Activated naive CD4-positive, alpha-beta T cell treated with anti-CD3 and anti-CD28 coated beads, Interleukin-2, amount 50 U/mL, for 16 hours (primary cell): ENCODE results near the gene TIMM50.
"Not testable (repeated sequence)": the region's sequence is repeated elsewhere in the genome, so short reads cannot be mapped to it uniquely, and the experiment has no call there.

Experiments used
- DNase-seq: peaks from one replicate; pipeline ENCODE4 v3.0.0-alpha.2; 2020

Gene TIMM50

GRCh38 chr19:39480337-39481228 is at the start of gene TIMM50:
TIMM50 (plus strand) TSS chr19:39480838; CDS start chr19:39480854, 16 bp downstream.
- peak; percentile 99 for DNase-seq

- DNase-seq = no peak
Measured at GRCh38 chr19:39432677-39433025, 48.0 kb upstream of the TIMM50 start.

GRCh38 chr19:39433480-39434079 is 47.1 kb upstream of the TIMM50 start:
- DNase-seq = no peak

DNA sequence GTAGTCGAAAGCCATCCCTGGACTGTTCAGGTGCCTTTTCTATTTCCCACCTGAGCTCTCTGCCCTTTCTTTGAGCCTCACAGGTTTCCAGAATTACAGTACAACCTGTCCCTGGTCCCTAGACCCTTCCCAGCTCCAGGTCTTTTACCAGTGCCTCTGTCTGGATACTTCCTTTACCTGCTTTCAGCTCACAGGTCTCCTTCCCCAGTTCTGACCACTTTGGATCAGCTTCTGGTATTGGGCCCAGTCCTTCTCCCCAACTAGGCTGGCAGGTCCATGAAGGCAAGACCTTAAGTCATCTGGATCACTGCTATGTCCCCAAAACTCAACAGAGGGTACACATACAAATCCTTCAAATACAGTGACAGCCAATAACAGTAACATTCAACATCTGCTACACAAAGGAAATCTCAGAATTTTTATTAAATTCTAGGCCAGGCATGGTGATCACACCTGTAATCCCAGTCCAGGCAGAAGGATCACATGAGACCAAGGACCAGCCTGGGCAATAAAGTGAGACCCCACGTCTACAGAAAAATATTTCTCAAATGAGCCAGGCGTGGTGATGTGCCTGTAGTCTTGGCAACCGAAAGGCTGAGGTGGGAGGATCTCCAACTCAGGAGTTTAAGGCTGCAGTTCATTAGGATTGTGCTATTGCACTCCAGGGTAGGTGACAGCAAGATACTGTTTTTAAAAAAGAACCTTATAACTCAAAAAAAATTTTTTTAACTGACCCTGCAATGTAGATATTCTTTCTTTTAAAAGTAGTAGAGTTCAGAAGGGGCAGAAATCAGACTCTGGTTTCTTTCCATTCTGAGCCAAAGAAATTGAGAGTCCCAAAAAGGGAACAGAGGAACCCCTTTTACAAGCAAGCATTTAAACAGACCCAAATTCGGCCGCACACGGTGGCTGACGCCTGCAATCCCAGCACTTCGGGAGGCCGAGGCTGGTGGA is 46.2 kb upstream of the TIMM50 start:
- DNase-seq = no peak

DNA sequence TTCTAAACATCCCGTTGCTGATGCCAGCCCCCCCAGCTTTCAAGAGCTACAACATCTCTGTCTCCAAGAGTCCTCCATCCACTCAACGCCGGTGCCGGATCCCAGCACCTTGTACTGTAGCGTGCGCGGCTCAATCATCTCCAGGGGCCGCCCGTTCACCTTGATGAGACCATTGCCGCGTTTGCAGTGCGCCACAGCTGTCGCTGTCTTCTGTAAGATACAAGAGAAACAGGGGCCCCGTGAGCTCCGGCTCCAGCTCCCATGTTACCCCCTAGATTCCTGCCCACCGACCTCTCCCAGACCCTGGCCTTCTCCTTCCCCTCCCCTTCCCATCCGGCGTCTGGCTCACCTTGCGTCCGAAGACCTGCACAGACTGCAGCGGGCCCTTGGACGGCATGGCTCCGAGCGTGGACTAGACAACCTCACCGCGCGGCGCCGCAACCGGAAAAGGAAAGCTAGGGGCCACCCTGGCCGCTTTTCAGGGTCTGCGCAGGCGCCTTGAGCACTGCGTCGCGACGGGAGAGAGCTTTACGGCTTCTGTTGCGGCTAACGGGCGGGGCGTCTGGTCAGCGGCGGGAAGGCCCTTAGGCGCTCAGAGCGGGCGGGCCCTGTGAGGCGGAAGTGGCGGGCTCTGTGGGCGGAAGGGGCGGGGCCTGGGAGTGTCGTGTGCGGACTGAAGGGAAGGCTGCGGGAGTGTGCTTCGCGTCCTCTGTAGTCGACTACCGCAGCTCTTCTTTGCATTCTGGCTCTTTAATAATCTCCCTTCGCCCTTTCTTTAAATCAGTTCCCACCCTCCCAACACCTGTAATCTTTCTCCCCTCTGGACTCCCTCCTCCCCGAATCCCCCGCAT is 44.9 kb upstream of the TIMM50 start, which contains the start of gene RPS16:
Gene RPS16 (minus strand): TSS at position 451 of the 851 bp plus-strand sequence. CDS start 54 bp downstream, at position 397.
- peak; percentile 100 for DNase-seq

DNA sequence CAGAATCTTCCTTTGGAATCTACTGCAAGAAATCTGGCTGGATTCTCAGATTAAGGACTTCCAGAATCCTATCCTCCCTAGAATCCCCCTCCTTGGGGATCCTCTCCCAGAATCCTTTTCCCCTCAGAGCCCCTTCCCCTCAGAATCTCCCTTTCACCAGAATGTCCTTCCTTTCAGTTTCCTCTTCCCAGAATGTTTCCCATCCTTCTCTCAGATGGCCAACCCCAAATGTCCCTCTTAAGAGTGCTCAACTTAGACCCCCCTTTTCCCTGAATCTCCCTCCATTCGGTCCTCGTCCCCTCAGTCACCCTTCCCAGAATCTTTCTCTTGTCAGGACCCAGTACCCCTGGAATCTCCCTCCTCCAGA is 44.3 kb upstream of the TIMM50 start:
- DNase-seq = no peak

DNA sequence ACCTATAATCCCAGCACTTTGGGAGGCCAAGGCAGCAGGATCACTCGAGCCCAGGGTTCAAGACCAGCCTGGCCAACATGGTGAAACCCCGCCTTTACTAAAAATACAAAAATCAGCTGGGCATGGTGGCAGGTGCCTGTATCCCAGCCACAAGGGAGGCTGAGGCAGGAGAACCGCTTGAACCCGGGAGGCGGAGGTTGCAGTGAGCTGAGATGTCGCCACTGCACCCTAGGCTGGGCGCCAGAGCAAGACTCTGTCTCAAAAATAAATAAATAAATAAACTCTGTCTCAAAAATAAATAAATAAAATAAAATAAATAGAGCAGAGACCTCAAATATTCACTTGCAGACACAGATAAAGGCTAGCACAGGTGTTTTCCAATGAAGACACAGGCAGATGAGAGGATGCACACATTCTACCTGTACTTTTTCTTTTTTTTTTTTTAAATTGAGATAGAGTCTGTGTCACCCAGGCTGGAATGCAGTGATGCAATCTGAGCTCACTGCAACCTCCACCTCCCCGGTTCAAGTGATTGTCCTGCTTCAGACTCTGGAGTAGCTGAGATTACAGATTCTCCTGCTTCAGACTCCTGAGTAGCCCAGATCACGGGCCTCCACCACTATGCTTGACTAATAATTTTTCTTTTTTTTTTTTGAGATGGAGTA is 42.2 kb upstream of the TIMM50 start:
- DNase-seq = no peak

- DNase-seq = no peak
Measured at GRCh38 chr19:39444598-39445195, 35.9 kb upstream of the TIMM50 start.

DNA sequence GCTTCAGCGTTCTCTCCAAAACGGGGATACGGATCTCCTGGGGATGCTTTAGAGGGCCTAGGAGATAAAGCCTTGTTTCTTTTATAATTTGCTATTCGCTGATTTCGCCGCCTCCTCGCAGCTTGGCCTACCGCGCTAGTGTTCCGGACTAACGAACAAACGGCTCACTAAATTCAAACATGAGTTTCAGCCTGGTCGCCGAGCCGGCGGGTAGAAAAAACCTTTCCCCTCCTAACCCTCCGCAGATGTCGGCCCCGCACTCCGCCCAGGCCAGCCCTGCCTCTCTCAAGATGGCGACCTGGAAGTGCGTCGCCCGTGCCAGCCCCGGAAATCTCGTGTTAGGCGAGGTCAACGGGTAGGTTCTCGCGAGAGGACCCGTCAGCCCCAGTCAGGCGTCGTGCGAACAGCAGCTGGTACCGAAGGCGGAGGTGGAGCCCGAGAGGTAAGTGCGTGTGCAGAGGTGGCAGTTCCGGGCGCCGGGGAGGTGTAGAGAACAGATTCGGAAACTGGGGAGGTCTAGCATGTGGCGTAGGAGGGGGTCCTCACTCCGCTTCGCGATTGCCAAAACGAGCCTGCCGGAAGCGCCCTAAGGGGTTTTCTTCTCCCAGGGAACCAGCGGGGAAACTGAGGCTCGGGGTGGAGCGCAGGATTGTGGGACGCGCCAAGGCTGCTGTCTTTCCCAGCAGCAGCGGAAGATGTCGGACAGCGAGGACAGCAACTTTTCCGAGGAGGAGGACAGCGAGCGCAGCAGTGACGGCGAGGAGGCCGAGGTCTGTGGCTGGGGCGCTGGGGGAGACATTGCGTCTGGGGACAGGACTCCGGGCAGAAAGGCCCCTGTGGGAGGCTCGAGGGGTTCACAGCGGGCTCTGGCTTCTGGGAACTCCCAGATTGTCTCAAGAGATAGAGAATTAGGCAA is 35.2 kb upstream of the TIMM50 start, which contains the start of gene SUPT5H:
Gene SUPT5H (plus strand): TSS at position 387 of the 916 bp plus-strand sequence. CDS start 309 bp downstream, at position 696.
- DNase-seq = peak; percentile 98

DNA sequence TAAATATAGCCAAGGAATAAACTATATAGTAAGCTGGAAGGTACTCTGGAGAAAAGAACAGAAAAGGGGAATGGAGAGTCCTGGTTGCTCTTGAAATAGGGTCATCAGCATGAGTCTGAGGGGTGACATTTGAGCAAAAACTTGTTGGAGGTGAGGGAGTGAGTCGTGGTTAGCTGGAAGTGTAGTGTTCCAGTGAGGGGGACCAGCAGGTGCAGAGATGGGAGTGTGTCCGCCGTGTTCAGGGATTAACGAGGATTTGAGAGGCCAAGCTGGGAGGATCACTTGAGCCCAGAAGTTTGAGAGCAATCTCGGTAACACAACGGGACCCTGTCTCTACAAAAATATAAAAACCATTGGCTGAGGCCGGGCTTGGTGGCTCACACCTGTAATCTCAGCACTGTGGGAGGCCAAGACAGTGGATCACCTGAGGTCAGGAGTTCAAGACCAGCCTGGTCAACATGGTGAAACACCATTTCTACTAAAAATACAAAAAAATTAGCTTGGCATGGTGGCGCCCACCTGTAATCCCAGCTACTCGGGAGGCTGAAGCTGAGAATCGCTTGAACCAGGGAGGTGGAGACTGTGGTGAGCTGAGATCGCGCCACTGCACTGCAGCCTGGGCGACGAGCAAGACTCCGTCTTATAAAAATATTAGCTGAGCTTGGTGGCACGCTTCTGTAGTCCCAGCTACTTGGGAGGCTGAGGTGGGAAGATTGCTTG is 34.1 kb upstream of the TIMM50 start:
- DNase-seq = no peak

- no peak for DNase-seq
Measured at GRCh38 chr19:39448271-39448670, 32.4 kb upstream of the TIMM50 start.

- no peak for DNase-seq
Measured at GRCh38 chr19:39449116-39449797, 31.4 kb upstream of the TIMM50 start.

DNA sequence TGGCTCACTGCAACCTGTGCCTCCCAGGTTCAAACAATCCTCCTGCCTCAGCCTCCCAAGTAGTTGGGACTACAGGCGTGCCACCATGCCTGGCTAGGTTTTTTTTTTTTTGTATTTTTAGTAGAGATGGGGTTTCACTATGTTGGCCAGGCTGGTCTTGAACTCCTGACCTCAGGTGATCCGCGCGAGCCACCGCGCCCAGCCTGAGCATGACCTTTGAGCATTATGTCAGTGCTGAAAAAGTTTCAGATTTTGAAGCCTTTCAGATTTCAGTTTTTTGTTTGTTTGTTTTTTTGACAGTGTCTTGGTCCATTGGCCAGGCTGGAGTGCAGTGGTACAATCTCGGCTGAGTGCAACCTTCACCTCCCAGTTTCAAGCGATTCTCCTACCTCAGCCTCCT is 29.4 kb upstream of the TIMM50 start:
- not testable (repeated sequence) for DNase-seq

DNA sequence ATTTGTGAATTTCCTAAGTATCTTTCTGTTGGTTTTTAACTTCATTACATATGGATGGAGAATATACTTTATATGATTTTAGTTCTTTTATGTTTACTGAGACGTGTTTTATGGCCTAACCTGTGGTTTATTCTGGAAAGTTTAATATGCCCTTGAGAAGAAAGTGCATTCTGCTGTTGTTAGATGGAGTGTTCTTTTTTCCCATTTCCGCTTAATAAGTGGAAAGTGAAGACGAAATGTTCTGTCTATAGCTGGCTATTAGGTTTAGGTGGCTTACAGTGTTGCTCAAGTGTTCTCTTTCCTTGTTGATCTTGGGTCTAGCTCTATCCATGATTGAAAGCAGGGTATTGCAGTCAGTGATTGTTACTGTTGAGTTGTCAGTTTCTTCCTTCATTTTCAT is 17.2 kb upstream of the TIMM50 start:
- DNase-seq = no peak

GRCh38 chr19:39465956-39466747 is 14.5 kb upstream of the TIMM50 start:
- DNase-seq = no peak

- no peak for DNase-seq
Measured at GRCh38 chr19:39467941-39468340, 12.7 kb upstream of the TIMM50 start.

DNA sequence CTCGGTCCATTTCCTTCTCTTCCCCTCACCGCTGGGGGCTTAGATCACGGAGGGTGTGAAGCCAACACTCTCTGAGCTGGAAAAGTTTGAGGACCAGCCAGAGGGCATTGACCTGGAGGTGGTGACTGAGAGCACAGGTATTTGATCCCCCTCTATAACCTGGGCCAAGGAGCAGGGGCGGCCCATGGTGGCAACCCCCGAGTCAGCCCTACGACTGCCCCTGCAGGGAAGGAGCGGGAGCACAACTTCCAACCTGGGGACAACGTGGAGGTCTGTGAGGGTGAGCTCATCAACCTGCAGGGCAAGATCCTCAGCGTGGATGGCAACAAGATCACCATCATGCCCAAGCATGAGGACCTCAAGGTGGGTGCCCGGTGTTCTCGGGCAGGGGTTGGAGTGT is 11.6 kb upstream of the TIMM50 start:
- DNase-seq = no peak

- no peak for DNase-seq
Measured at GRCh38 chr19:39469567-39469966, 11.1 kb upstream of the TIMM50 start.
